Frontal cortex (tissue), 4 donors: ENCODE measurements around the gene S100A2. TPM values are rescaled to one million over a fixed set of nuclear protein-coding genes. Genes with fewer than 3 reads are reported as not detected.

ENCODE experiments used
- DNase-seq, 2 donors: peaks; one replicate each; pipeline ENCODE4 v3.0.0; 2012; ENCODE audit warnings: low spot score in 2 of 2
- FAIRE-seq: peaks from 2 replicates; lab custom pipeline; 2012; peaks lifted over from hg19 to GRCh38; lab: Jason Lieb, UNC
- total RNA-seq: library from RNA; depleted of rRNA; stranded (reverse); fragments of >200 nt; gene quantifications from one replicate; pipeline ENCODE4 v1.2.3, GENCODE V29; 2014
- donor health status: control.
- donor health status: control.
- donor health status: control.

The S100A2 gene
- not detected for total RNA-seq

DNA sequence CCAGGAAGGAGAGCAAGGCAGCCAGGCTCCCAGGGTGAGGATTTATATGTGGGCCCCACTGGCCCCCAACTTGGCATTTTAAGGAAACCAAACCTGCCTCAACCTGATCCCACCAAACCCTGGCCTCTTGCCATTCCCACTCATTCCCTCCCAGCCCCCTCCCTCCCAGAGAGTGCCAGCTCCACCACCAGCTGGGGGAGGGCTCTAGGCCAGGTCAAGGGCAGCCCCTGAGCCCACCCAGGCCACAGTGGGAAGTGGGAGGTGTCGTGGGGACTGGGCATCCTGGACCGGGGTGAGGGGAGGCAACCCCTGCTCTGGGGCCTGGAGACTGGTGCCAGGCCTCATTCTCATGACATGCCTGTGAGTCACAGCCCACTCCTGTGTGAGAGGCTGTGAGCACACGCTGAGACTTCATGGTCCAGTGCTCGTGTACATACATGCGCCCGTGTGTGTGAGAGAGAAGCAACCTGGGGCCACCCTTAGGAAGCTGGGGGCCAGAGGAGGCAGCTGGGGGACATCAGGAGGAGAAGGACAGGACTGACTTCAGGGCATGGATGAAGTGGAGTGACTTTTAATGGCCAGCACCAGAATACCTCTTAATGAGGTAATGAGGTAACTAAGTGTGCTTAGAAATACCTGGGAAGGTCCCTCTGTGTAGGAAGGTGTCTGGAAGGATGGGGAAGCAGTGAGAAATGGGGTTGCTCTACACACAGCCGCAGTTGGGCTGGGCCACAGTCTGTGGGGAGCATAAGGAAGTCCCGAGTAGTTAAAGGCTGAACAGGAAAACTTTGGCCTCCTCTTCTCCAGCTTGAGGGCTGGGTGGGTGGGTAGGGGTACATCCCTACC lies at the start of gene S100A2:
TSS of gene S100A2 (minus strand) at position 316 of the 846 bp plus-strand sequence. CDS start 1,967 bp downstream, outside the sequence.
- DNase-seq (no peak), FAIRE-seq (no peak)

DNA sequence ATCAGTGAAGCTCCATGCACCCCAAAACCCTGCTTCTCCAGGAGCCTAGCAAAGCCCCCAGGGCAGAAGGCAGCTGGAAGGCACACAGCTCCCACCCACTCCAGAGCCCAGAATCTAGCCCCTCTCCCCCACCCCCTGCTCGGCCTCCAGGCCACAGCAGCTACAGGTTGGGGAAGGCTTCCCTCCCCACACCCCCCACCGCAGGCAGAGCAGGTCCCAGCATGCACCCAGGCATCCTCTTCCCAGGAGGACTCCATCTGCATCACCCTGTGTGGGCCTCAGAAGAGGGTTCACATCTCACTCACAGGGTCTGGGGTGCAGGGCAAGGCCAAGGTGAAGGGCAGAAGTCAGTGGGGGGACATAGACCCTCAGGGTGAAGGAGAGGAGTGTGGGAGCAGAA lies 49.8 kb upstream of the S100A2 start:
- FAIRE-seq: no peak

DNA sequence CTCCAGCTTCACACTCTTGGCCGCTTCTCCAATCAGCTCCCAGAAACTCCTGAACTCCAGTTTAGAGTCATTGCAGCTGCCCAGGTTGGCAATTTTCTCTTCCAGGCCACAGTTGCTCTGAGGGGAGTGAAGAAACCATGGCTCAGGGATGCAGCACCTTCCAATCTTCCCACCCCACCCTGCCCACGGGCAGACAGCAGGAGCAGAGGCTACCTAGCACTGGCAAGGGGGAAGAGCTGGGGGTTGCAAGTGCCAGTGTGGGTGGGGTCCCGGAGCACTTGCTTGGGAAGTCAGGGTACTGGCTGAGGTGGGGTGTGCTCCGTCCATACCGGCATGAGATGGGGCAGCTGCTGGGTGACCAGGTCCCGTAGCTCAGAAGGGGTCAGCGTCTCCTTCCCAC lies 49.3 kb upstream of the S100A2 start:
- DNase-seq: no peak
- no peak for FAIRE-seq

More for the DNA sequence above, 49.8 kb upstream of the S100A2 start:
- no peak for DNase-seq

DNA sequence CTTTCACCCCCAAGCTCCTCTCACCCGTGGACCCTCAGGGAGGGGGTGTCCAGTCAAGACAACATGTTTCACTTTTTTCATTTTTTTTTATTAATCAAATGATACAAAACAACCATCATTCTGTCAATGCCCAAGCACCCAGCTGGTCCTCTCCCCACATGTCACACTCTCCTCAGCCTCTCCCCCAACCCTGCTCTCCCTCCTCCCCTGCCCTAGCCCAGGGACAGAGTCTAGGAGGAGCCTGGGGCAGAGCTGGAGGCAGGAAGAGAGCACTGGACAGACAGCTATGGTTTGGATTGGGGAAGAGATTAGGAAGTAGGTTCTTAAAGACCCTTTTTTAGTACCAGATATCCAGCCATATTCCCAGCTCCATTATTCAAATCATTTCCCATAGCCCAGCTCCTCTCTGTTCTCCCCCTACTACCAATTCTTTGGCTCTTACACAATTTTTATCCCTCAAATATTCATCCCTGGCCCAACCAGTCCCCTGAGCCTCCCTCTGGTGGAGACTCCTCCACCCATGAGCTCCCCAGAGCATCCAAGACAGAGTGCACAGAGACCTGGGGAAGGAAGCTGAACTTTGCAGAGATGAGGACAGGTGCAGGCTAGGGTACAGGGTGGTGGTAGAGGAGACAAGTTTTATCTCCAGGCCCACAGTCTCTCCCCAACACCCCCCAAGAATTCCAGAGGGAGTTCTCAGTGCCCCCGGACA lies 48.7 kb upstream of the S100A2 start:
- no peak for FAIRE-seq
- no peak for DNase-seq

DNA sequence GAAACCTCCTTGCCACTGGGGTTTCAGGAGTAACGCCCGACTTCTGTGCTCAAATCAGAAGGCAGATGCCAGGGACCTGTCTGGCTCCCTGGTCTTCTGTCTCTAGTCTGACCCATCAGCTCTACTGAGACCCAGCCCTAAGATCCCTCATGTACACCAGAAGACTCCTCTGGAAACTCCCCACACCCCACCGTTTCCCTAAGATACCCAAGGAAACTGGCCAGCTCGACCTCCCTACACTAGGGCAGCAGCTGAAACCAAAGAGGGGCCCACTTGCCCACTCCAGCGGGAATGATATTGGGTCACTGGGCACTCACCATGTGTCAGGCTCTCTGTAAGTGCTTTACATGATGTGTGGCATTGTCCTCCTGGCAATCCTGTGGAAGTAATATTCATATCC lies 47.8 kb upstream of the S100A2 start:
- FAIRE-seq (no peak), DNase-seq (no peak)

DNA sequence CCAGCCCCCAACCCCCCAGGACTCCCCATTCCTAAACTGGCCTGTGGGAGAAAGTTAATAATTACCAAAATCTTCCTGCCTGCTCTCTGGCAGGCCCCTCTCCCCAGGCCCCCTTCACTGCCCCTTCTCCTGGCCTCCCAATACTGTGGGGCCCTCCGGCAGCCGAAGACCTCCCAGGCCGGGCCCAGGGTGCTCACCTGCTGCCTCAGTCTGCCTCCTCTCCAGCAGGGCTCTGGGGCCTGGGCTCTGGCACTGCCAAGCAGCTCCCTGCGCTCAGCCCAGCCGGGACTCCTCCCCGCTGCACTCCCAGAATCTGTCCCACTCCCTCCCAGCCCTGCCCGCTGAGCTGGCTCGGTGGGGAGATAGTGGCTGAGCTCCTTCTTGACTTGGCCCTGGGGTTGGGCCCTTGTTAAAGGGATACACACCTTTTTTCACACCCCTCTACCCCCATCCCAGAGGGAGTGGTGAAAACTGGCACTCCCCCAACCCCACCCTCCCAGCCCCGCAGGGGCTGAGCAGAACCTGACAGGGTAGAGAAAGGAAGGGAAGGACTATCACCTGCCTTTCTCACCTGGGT lies 47.2 kb upstream of the S100A2 start, which contains the start of gene S100A16:
TSS of gene S100A16 (minus strand) at position 383 of the 577 bp plus-strand sequence. CDS start 4,986 bp downstream, outside the sequence.
- FAIRE-seq: no peak

DNA sequence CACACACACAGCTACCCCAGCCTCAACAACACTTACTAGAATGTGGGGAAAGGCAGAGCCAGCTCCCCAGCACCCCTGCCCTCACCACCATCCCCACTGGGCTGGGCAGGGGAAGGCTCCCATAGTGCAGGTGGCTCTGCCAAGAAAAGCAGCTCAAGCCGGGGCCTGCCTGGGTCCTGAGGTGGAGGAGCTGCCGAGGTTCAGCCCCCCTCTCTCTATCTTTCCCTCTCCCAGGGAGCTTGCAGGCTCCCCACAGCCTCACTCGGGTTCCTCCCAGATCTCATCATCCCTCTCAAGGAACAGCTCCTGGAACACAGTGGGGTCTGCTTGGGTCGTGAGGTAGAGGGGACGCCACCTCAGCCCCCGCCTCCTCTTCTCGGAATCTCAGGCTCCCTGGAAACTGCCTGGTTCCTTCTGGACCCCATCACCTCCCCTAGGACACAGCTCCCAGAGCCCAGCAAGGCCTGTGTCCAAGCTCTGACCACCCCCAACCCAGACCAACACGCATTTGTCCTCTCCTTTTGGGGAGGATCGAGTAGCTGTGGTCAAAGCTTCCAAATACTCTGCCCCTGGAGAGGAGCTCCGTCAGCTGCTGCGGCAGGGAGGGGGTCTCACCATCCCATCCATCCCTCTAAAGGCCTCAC lies 46.6 kb upstream of the S100A2 start:
- DNase-seq (no peak), FAIRE-seq (no peak)

More for the DNA sequence above, 47.2 kb upstream of the S100A2 start, which contains the start of gene S100A16:
- DNase-seq: no peak

DNA sequence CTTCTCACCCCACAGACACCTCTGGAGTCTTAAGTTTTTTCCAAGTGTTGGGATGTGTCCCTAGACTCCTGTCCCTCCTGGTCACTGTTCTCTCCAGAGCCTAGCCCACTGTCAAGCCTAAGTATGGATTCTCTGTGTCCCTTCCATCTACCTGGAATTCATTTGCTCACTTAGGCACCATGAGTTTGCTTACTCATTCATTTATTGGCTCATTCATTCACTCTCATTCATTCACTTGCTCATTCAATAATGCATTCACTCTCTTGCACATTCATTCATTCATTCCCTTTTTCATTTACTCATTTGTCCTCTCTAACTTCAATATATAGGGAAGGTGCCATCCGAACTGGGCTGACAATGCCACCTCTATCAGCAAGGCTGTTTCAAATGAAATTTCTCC lies 45.7 kb upstream of the S100A2 start:
- DNase-seq (no peak), FAIRE-seq (no peak)

DNA sequence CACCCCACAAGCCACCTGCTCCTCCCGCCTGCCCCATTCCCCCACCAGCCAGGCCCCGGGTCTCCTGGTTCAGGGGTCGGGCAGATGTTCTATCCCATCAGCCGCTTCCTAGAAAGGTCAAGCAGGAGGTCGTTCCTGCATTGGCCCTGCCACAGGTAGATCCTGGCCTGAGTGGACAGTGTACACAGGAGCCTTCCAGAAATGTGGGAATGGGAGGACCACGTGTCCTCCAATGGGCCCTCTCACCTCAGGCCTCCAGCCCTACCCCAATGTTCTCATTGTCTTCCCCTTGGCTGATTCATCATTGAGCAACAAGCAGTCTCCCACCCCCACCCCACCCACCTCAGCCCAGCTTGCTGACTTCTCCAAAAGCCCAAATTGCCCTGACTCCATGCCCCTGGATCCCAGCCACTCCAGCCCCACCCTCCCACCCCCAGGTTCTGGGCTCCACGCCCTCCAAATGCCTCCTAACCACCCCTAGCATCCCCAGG lies 45.2 kb upstream of the S100A2 start:
- FAIRE-seq (no peak), DNase-seq (no peak)

DNA sequence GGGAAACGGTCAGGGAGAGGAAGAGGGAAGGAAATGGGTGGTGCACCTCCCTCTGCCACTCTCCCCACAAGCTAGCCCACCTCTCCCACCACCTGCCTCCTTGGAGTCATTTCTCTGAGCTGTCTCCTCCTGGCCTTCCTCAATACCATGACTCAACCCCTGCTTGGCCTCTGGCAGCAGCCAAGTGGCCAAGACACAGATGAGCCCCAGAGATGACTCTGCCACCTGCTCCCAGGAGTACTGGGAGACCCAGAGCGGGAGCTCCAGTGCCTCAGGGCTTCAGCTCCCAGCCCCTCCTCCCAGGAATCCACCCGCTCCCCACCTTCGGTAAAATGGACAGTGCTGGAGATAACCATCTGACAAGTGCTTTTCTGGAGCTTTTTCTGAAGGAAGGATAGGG lies 44.7 kb upstream of the S100A2 start:
- no peak for FAIRE-seq

DNA sequence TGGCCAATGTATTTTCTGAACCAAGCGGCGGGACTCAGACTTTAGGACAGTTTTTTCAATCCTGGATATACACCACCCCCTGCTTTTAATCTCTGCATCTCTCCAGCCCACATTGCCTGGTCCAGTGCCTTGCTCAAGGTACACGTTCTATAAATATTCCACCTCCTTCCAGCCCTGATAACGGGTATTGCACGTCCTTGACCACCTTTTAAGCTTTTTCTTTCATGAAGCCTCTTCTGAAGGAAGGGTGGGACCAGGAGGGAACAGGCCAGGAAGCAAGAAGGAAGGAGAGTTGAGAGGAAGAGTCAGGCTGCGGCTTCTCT lies 43.9 kb upstream of the S100A2 start:
- FAIRE-seq (no peak), DNase-seq (no peak)

More for the DNA sequence above, 44.7 kb upstream of the S100A2 start:
- DNase-seq: no peak

DNA sequence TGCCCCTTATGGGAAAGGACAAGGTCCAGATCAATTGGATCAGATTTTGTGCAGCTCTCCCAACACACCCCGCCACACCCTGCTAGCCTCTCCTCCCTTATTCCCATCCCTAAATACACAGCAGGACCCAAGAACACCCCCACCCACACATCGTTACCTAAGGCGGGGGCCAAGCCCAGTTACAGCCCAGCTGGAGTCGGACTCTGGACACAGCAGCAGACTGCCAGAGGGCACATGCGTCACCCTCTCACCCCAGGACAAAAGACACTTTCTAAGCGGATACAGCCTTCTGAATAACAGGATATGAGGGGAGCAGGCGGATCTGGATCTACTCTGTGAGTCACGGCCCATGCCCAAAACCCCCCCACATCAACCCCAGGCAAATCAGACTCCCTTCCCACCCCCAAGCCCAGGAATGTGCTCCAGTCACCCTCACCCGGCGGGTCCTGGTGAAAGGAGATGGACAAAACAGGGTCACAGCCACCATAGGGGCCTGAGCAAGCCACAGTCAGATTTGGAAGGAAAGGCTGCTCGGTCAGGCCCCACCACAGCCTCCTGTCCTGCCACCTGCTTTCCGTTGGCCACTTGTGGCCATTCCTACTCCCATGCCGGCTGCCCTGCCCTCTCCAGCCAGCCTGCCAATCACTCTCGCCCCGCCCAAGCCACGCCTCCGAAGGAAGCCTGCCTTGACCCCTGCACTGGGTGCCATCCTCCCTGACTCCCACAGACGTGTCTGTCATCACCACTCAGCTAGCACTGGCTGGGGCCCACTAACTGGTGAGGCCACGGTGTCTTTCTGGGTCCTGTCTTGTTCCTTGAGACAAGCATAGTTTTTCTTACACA lies 43.3 kb upstream of the S100A2 start:
- DNase-seq: peak; percentile 42 to 80
- FAIRE-seq: no peak

DNA sequence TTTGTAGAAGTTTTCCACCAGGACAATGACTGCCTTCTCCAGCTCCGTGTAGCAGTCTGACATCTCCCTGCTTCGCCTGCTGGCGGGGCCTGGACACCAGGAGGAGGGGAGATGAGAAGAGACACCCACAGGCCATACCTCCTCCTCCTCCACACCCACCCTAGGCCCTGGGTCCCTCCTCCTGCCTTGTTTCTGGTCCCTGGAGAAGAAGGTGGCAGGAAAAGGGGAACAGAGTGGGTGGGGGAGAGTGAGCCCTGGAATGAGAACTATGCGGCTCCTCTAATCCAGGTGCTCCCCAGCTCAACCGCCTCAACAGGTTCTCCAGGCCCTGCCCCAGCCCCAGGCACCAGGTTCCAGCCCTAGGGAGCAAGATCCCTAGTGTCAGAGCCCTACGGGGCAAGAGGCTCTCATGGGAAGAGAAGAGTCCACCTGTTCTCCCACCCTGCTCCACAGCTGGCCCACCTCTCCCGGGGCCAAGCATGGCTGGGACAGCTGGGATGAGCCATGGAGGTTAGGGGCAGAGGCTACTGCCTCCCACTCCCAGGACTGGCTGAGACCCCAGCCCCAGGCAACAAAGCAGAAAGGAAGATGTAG lies 42.5 kb upstream of the S100A2 start:
- DNase-seq (no peak), FAIRE-seq (no peak)

DNA sequence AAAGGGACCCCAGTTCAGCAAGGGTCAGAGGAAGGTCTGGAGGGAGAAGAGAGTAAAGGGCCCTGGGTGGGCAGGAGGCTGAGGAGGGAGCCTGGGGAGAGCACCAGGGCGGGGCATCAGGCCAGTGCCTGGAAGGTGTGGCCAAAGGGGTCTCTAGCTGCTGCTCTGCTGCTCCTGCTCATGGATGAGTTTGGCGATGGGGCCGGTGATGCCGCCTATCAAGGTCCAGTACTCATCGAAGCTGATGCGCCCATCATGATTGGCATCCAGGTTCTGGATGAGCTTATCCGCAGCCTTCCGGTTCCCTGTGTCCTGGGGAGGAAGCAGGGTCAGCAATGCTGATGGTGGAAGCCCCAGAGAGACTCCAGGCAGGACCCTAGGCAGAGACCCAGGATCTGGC lies 41.7 kb upstream of the S100A2 start:
- DNase-seq: no peak
- FAIRE-seq: no peak

DNA sequence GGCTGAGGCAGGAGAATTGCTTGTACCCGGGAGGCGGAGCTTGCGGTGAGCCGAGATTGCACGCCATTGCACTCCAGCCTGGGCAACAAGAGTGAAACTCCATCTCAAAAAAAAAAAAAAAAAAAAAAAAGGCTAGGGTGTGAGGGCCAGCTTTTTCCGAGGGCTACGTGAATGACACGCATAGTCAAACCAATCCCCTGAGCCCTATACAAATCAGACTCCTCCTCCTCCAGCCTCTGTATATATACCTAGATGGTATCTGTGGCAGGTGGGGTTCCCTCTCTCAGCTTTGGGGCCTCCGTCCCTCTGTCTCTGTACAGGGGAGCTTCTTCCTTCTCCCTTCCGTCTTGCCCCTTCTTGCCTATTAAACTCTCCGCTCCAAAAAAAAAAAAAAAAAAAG lies 40.5 kb upstream of the S100A2 start:
- DNase-seq (no peak), FAIRE-seq (no peak)

DNA sequence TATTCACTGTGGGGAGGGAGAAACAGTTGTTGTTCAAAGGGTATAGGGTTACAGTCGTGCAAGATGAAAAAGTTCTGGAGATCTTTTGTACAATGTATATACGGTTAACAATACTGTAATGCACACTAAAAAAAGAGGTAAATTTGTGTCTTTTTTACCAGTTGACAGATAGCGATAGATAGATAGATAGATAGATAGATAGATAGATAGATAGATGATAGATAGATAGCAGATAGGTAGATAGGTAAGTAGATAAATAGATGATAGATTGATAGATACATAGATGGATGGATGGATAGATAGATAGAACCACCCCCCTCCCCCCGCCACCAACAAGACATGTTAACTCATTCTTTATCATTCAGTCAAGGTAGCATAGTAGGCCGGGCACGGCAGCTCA lies 37.1 kb upstream of the S100A2 start:
- no peak for FAIRE-seq

DNA sequence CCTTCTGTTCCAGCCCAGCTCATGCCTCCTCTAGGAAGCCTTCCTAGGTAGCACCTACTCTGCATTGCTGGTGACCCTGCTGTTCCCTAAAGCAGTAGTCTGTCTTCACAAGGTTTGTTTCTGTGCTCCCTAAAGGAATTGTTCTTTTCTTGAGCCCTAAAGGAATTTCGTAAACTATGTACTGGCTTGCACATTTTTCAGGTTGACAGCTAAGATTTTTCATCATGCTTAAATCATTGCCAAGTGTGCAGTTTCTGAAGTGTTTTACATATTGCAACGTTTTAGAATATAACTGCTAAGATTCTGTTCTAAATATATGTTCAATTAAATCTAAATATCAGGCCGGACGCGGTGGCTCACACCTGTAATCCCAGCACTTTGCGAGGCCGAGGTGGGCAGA lies 34.2 kb upstream of the S100A2 start:
- FAIRE-seq: no peak

More for the DNA sequence above, 37.1 kb upstream of the S100A2 start:
- DNase-seq: no peak

DNA sequence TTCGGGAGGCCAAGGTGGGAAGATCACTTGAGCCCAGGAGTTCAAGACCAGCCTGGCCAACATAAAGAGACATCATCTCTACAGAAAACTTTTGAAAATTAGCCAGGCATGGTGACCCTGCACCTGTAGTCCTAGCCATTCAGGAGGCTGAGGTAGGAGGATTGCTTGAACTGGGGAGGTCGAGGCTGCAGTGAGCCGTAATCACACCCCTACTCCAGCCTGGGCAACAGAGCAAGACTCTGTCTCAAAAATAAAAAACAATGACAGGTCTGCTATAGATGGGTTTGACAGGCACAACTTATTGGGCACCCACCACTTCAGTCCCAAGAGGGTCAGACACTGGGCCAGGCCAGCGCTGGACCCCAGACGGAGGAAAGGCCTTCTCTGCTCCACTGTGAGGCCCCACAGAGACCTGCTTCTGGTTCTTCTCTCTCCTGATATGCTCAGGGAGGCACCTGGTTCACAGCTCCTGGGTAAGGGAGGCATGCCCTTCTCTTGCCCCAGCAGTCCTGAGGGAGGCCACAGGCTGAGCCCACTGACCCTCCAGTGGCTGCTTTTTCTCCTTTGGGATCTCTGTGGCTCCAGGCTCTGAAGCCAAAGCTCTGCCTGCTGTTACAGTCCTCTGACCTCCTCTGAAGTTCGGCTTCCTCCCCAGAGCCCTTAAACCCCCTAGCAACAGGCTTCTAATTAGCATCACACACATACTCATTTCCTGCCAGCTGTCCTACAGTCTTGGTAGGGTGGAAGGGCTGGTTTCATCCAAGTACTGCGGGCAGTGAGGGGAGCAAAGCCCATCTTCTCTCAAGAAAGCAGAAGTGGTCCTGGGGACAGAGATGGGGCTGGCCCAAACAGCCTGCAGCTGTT lies 32.9 kb upstream of the S100A2 start:
- DNase-seq (no peak), FAIRE-seq (no peak)

More for the DNA sequence above, 34.2 kb upstream of the S100A2 start:
- no peak for DNase-seq
